K562 (cell line): ENCODE results near the gene POU2F3. TPM values are rescaled to one million over a fixed set of nuclear protein-coding genes. Genes with fewer than 3 reads are reported as not detected.

Experiments
- ARNT ChIP-seq, 2 experiments: fragments of 450-650 bp; IDR thresholded peaks; 2 replicates each; pipeline ENCODE4 v1.6.1; 2016; ENCODE audit warnings: mild to moderate bottlenecking in 1 of 2
- ATF7 ChIP-seq: fragments of 450-650 bp; IDR thresholded peaks from 2 replicates; pipeline ENCODE4 v1.7.1; 2014; ENCODE audit warnings: mild to moderate bottlenecking, moderate library complexity
- C11orf30 ChIP-seq: fragments of 450-650 bp; IDR thresholded peaks from 2 replicates; pipeline ENCODE4 v1.6.1; 2016; ENCODE audit warnings: low read depth, mild to moderate bottlenecking
- CBFA2T3 ChIP-seq: fragments of 450-650 bp; IDR thresholded peaks from 2 replicates; pipeline ENCODE4 v1.6.1; 2017
- CC2D1A ChIP-seq: fragments of 450-650 bp; IDR thresholded peaks from 2 replicates; pipeline ENCODE4 v1.6.1; 2017; ENCODE audit warnings: mild to moderate bottlenecking
- CHD1 ChIP-seq: fragments of 200-600 bp; sonication (generic); IDR thresholded peaks from one replicate; pipeline ENCODE4 v1.6.1; 2012; ENCODE audit warnings: mild to moderate bottlenecking, moderate library complexity, low read length, inconsistent platforms
- CREB1 ChIP-seq, 2 experiments: sonication (generic) in 1 of 2; formaldehyde crosslinking in 1 of 2; IDR thresholded peaks; 2 replicates each; pipeline versions ENCODE4 v1.6.1 to v1.8.0; 2012 to 2022; ENCODE audit warnings: inconsistent platforms in 1 of 2, mild to moderate bottlenecking in 1 of 2, missing genetic modification reagents in 1 of 2, moderate library complexity in 1 of 2
- EHMT2 ChIP-seq: fragments of 450-650 bp; IDR thresholded peaks from 2 replicates; pipeline ENCODE4 v1.6.1; 2018; ENCODE audit warnings: antibody characterized with exemption
- HDAC2 ChIP-seq: fragments of 450-650 bp; IDR thresholded peaks from 2 replicates; pipeline ENCODE4 v1.6.1; 2016; ENCODE audit warnings: mild to moderate bottlenecking
- MTA3 ChIP-seq: fragments of 450-650 bp; formaldehyde crosslinking; IDR thresholded peaks from 2 replicates; pipeline ENCODE4 v1.6.1; 2017; ENCODE audit warnings: mild to moderate bottlenecking, borderline replicate concordance
- MXI1 ChIP-seq: IDR thresholded peaks from 2 replicates; pipeline ENCODE4 v1.6.1; 2011; ENCODE audit warnings: low read depth, mild to moderate bottlenecking, improper control_type of control experiment, low read length
- NR2C1 ChIP-seq, 2 experiments: fragments of 450-650 bp; IDR thresholded peaks; 2 replicates each; pipeline ENCODE4 v1.6.1; 2017; ENCODE audit warnings: mild to moderate bottlenecking in 2 of 2, antibody characterized with exemption in 1 of 2, inconsistent platforms in 1 of 2, missing compliant biosample characterization in 1 of 2, missing genetic modification characterization in 1 of 2
- PCBP2 ChIP-seq: fragments of 200-400 bp; formaldehyde crosslinking; IDR thresholded peaks from 2 replicates; pipeline ENCODE4 v1.6.1; 2018; ENCODE audit warnings: low read length, low read depth, mild to moderate bottlenecking, moderate library complexity; ENCODE audit not compliant: poor library complexity, severe bottlenecking
- RAD21 ChIP-seq, 2 experiments: fragments of 250-450 bp in 1 of 2; fragments of 450-650 bp in 1 of 2; sonication (Bioruptor Pico) in 1 of 2; formaldehyde crosslinking in 1 of 2; IDR thresholded peaks in 1 of 2; conservative IDR thresholded peaks in 1 of 2; 2 replicates each; pipeline versions ENCODE4 v1.4.0 to v1.8.0; 2020 to 2022; ENCODE audit warnings: mild to moderate bottlenecking in 2 of 2, moderate library complexity in 1 of 2
- RBBP5 ChIP-seq: fragments of 200-600 bp; sonication (generic); IDR thresholded peaks from 2 replicates; pipeline ENCODE4 v1.6.1; 2012; ENCODE audit warnings: borderline replicate concordance, mild to moderate bottlenecking, low read length, control low read depth, inconsistent platforms; ENCODE audit not compliant: insufficient read depth, poor library complexity, severe bottlenecking
- SMC3 ChIP-seq: conservative IDR thresholded peaks from 2 replicates; pipeline ENCODE4 v1.6.1; 2011; ENCODE audit warnings: low read depth, low read length, improper control_type of control experiment; ENCODE audit not compliant: insufficient read depth
- SRSF1 ChIP-seq: fragments of 200-400 bp; formaldehyde crosslinking; IDR thresholded peaks from 2 replicates; pipeline ENCODE4 v1.6.1; 2017; ENCODE audit warnings: mild to moderate bottlenecking, low read depth, low read length, moderate library complexity
- SUPT5H ChIP-seq: fragments of 450-650 bp; IDR thresholded peaks from 2 replicates; pipeline ENCODE4 v1.6.1; 2016
- U2AF2 ChIP-seq: fragments of 200-400 bp; formaldehyde crosslinking; optimal IDR thresholded peaks from 2 replicates; pipeline ENCODE3; 2017; ENCODE audit warnings: low read depth, mild to moderate bottlenecking, low read length
- ZNF121 ChIP-seq: sonication (generic); formaldehyde crosslinking; conservative IDR thresholded peaks from 2 replicates; pipeline ENCODE4 v1.8.0; 2022; ENCODE audit warnings: missing genetic modification reagents
- ZNF77 ChIP-seq: fragments of 250-450 bp; sonication (Bioruptor Pico); IDR thresholded peaks from 2 replicates; pipeline ENCODE4 v1.5.0; 2020
- ZNF830 ChIP-seq: fragments of 250-450 bp; sonication (Bioruptor Pico); IDR thresholded peaks from 2 replicates; pipeline ENCODE4 v1.5.0; 2021; ENCODE audit warnings: mild to moderate bottlenecking
- polyA plus RNA-seq, 8 experiments: library from polyadenylated mRNA; depleted of rRNA in 4 of 8; stranded (reverse) in 5 of 8; unstranded in 3 of 8; fragments of >200 nt; fragmentation: Nextera tagmentation in 2 of 8; fragmentation: Illumina TruSeq in 1 of 8; extraction: Ambion mirVana in 2 of 8; extraction: Trizol in 1 of 8; gene quantifications; 2 replicates each; pipeline versions ENCODE4 v1.2.1 to v1.2.3, GENCODE V29; 2011 to 2014; ENCODE audit warnings: inconsistent platforms in 1 of 8, missing spikeins in 1 of 8
- total RNA-seq, 7 experiments: library from RNA; depleted of rRNA in 6 of 7; stranded (reverse); fragments of >200 nt in 6 of 7; fragmentation: Illumina TruSeq in 2 of 7; extraction: Trizol in 2 of 7; gene quantifications; 2 replicates each; pipeline versions ENCODE4 v1.2.1 to v1.2.3, GENCODE V29; 2011 to 2021; ENCODE audit warnings: low replicate concordance in 1 of 7
- TF ChIP-seq, protein P1 (sequence below), 2 experiments: fragments of 450-650 bp in 1 of 2; sonication (generic) in 1 of 2; formaldehyde crosslinking in 1 of 2; IDR thresholded peaks in 1 of 2; conservative IDR thresholded peaks in 1 of 2; 2 replicates each; pipeline versions ENCODE4 v1.6.1 to v1.8.1; 2016 to 2023; ENCODE audit warnings: mild to moderate bottlenecking in 2 of 2, moderate library complexity in 2 of 2, inconsistent platforms in 1 of 2, missing genetic modification reagents in 1 of 2
- TF ChIP-seq, protein P2 (sequence below): fragments of 450-650 bp; IDR thresholded peaks from 2 replicates; pipeline ENCODE4 v1.6.1; 2017; ENCODE audit warnings: antibody characterized with exemption
- TF ChIP-seq, protein P3 (sequence below): fragments of 450-650 bp; formaldehyde crosslinking; IDR thresholded peaks from 2 replicates; pipeline ENCODE4 v1.4.0; 2020; ENCODE audit warnings: mild to moderate bottlenecking, moderate library complexity

POU2F3 gene
- total and polyA plus RNA-seq, 9 of the 15 experiments (the other 6 are each of a cell fraction or from before 2014, with no cell fraction given): not detected

DNA sequence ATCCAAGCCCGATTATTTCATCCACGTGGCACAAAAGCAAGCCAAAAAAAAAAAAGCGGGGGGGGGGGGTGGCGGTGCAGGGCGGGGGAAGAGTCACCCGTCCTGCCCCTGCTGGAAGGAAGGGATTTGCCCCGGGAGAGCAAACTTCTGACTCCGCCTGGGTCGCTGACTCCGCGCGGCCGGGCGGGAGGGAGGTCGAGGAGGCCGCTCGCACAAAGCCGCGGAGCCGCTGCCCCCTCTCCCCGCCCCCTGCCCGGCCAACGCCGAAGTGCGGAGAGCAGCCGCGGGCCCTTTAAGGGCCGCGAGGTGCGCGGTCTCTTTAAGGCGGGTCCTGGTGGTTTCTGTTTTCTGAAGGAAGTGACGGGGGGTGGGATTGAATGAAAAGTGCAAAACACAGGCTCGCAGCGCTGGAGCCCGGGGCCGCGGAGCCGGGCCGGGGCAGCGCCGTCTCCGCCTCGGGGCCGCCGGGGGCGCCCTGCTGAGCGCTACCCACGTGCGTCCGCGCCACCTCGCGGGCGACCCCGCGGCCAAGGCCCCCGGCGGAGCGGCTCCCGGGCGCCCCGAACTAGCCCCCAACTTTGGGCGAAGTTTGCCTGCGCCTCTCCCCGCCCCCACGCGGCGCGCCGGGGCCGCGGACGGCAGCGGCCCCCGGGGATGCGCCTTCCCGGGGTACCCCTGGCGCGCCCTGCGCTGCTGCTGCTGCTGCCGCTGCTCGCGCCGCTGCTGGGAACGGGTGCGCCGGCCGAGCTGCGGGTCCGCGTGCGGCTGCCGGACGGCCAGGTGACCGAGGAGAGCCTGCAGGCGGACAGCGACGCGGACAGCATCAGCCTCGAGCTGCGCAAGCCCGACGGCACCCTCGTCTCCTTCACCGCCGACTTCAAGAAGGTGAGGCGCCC lies 29.1 kb upstream of the POU2F3 start, which contains the start of gene OAF (continued):
- TF ChIP-seq, protein P1, sequence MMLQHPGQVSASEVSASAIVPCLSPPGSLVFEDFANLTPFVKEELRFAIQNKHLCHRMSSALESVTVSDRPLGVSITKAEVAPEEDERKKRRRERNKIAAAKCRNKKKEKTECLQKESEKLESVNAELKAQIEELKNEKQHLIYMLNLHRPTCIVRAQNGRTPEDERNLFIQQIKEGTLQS (IDR thresholded peaks at IDR 0.05): no peak
- TF ChIP-seq, protein P1 (CRISPR knock-in tag; conservative IDR thresholded peaks at IDR 0.05): no peak
- TF ChIP-seq MXI1 (no peak), CREB1 (IDR thresholded peaks at IDR 0.05) (no peak), CREB1 (CRISPR knock-in tag; IDR thresholded peaks at IDR 0.05) (no peak), CC2D1A (no peak), EHMT2 (no peak), MTA3 (0 out of 2 replicates have a peak, but pooled peaks have one; percentile 19), C11orf30 (no peak), PCBP2 (no peak), CHD1 (peak; percentile 38), ATF7 (no peak), SRSF1 (no peak), RBBP5 (no peak), U2AF2 (no peak), CBFA2T3 (no peak), SMC3 (no peak), RAD21 (CRISPR knock-in tag; conservative IDR thresholded peaks at IDR 0.05 in 1 of 2, IDR thresholded peaks at IDR 0.05 in 1 of 2) (no peak), ZNF830 (CRISPR knock-in tag) (no peak), ARNT (IDR thresholded peaks at IDR 0.05) (no peak), SUPT5H (no peak), NR2C1 (IDR thresholded peaks at IDR 0.05) (no peak), NR2C1 (tag; IDR thresholded peaks at IDR 0.05) (no peak), ZNF121 (CRISPR knock-in tag) (no peak), ZNF77 (CRISPR knock-in tag) (no peak), HDAC2 (no peak)
- TF ChIP-seq, protein P2, sequence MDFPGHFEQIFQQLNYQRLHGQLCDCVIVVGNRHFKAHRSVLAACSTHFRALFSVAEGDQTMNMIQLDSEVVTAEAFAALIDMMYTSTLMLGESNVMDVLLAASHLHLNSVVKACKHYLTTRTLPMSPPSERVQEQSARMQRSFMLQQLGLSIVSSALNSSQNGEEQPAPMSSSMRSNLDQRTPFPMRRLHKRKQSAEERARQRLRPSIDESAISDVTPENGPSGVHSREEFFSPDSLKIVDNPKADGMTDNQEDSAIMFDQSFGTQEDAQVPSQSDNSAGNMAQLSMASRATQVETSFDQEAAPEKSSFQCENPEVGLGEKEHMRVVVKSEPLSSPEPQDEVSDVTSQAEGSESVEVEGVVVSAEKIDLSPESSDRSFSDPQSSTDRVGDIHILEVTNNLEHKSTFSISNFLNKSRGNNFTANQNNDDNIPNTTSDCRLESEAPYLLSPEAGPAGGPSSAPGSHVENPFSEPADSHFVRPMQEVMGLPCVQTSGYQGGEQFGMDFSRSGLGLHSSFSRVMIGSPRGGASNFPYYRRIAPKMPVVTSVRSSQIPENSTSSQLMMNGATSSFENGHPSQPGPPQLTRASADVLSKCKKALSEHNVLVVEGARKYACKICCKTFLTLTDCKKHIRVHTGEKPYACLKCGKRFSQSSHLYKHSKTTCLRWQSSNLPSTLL: no peak
- TF ChIP-seq, protein P3, sequence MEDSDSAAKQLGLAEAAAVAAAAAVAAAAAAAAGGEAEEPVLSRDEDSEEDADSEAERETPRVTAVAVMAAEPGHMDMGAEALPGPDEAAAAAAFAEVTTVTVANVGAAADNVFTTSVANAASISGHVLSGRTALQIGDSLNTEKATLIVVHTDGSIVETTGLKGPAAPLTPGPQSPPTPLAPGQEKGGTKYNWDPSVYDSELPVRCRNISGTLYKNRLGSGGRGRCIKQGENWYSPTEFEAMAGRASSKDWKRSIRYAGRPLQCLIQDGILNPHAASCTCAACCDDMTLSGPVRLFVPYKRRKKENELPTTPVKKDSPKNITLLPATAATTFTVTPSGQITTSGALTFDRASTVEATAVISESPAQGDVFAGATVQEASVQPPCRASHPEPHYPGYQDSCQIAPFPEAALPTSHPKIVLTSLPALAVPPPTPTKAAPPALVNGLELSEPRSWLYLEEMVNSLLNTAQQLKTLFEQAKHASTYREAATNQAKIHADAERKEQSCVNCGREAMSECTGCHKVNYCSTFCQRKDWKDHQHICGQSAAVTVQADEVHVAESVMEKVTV: no peak
